Esophagus muscularis mucosa (tissue), 3 donors: ENCODE results near the gene FOXE1.

Experiments used
- CTCF ChIP-seq, 3 experiments: fragments of 200-600 bp in 2 of 3; fragments of 450-650 bp in 1 of 3; sonication (generic) in 2 of 3; IDR thresholded peaks; one replicate each; pipeline ENCODE4 v1.5.1; 2017 to 2019; ENCODE audit warnings: antibody characterized with exemption in 3 of 3, mild to moderate bottlenecking in 2 of 3, moderate library complexity in 1 of 3
- POLR2A ChIP-seq: fragments of 450-650 bp; IDR thresholded peaks from one replicate; pipeline ENCODE4 v1.6.1; 2017; ENCODE audit warnings: antibody characterized with exemption, moderate library complexity, mild to moderate bottlenecking, low read depth

- TF ChIP-seq POLR2A (no peak), CTCF (IDR thresholded peaks at IDR 0.05) (no peak)
Measured at GRCh38 chr9:97903177-97903576, 50.2 kb downstream of the FOXE1 start.
